Renal cortex interstitium (tissue), 11 donors: ENCODE results near the gene CNR2. TPM values are rescaled to one million over a fixed set of nuclear protein-coding genes. Genes with fewer than 3 reads are reported as not detected.
"Not testable (repeated sequence)": the region's sequence is repeated elsewhere in the genome, so short reads cannot be mapped to it uniquely, and the experiment has no call there.

ENCODE experiments used
- DNase-seq, 11 donors: peaks; one replicate each; pipeline ENCODE4 v3.0.0-alpha.2; 2013; ENCODE audit warnings: low read depth in 9 of 11, low spot score in 4 of 11; ENCODE audit errors: extremely low read depth in 1 of 11
- polyA plus RNA-seq, 3 donors: library from polyadenylated mRNA; unstranded; fragments of 120-200 nt; gene quantifications; one replicate each; pipeline ENCODE4 v1.2.1, GENCODE V29; 2013; ENCODE audit not compliant: insufficient read length in 3 of 3

The CNR2 gene
- polyA plus RNA-seq, 3 donors, result 0.08 to 0.10 (median 0.09) TPM

GRCh38 chr1:23851406-23851805 lies 61.8 kb downstream of the CNR2 start:
- peak in 4 of 11 donors; percentile 13 to 54 (median 40) for DNase-seq

- DNase-seq, result no peak
Observed at GRCh38 chr1:23848673-23849616, 64.2 kb downstream of the CNR2 start.

- DNase-seq, result not testable (repeated sequence)
Observed at GRCh38 chr1:23847482-23848095, 65.6 kb downstream of the CNR2 start.

GRCh38 chr1:23845163-23845562 lies 68.0 kb downstream of the CNR2 start:
- no peak for DNase-seq

- no peak for DNase-seq
Observed at GRCh38 chr1:23843644-23844043, 69.5 kb downstream of the CNR2 start.

- peak in 5 of 11 donors; percentile 21 to 46 (median 29) for DNase-seq
Observed at GRCh38 chr1:23838401-23838866, 74.7 kb downstream of the CNR2 start.

GRCh38 chr1:23837908-23838307 lies 75.3 kb downstream of the CNR2 start:
- no peak for DNase-seq

- no peak for DNase-seq
Observed at GRCh38 chr1:23836037-23836436, 77.1 kb downstream of the CNR2 start.

GRCh38 chr1:23834156-23834555 lies 79.0 kb downstream of the CNR2 start:
- not testable (repeated sequence) for DNase-seq

- no peak for DNase-seq
Observed at GRCh38 chr1:23827717-23828116, 85.4 kb downstream of the CNR2 start.

- not testable (repeated sequence) for DNase-seq
Observed at GRCh38 chr1:23826590-23826989, 86.6 kb downstream of the CNR2 start.

- no peak for DNase-seq
Observed at GRCh38 chr1:23825762-23826522, 87.2 kb downstream of the CNR2 start.

GRCh38 chr1:23825076-23825761 lies 87.9 kb downstream of the CNR2 start, which contains the start of gene HMGCL:
HMGCL (minus strand) TSS chr1:23825429; CDS start chr1:23825415, 14 bp downstream.
- peak; percentile 77 to 92 (median 88) for DNase-seq

GRCh38 chr1:23824711-23825075 lies 88.5 kb downstream of the CNR2 start:
- DNase-seq, result no peak

GRCh38 chr1:23823767-23824166 lies 89.4 kb downstream of the CNR2 start:
- no peak for DNase-seq
